ENCODE measurements around the gene CHMP4B. TPM values are rescaled to one million over a fixed set of nuclear protein-coding genes. Genes with fewer than 3 reads are reported as not detected.

Gene CHMP4B
- total RNA-seq, 2 donors from 2014 or later: 75.7 to 85.8 TPM

GRCh38 chr20:33832103-33832804 is 21.1 kb downstream of the CHMP4B start:
- WGBS: 30% methylated on average over 11 of the region's 11 CpGs
- peaks cover 16% of the 10 kb centered on the region for H3K4me1 ChIP-seq (replicated peaks)
- no peak overlapping the region for H3K27ac ChIP-seq
- no peaks in the 10 kb centered on the region for H3K9me3 ChIP-seq
- intact Hi-C loops (cut with DNase I): no loop called here
- DNase-seq (ENCODE audit: low spot score): no peak
- H3K36me3 ChIP-seq: no peaks in the 10 kb centered on the region
- no peaks in the 10 kb centered on the region for H3K27me3 ChIP-seq (replicated peaks; ENCODE audit: insufficient read depth)
- no peak for TF ChIP-seq CTCF (IDR thresholded peaks at IDR 0.05)
- no peak for TF ChIP-seq POLR2A (IDR thresholded peaks at IDR 0.05)
- no peak for TF ChIP-seq POLR2AphosphoS5 (IDR thresholded peaks at IDR 0.05)
- no peak overlapping the region for H3K4me3 ChIP-seq

- H3K4me3 ChIP-seq: no peak overlapping the region
- H3K36me3 ChIP-seq: no peaks in the 10 kb centered on the region
- TF ChIP-seq POLR2AphosphoS5 (IDR thresholded peaks at IDR 0.05) (no peak), CTCF (IDR thresholded peaks at IDR 0.05) (no peak), POLR2A (IDR thresholded peaks at IDR 0.05) (no peak)
- peaks cover 11% of the 10 kb centered on the region for H3K4me1 ChIP-seq (replicated peaks)
- no peaks in the 10 kb centered on the region for H3K27me3 ChIP-seq (replicated peaks; ENCODE audit: insufficient read depth)
- no peak for DNase-seq (ENCODE audit: low spot score)
- no peaks in the 10 kb centered on the region for H3K9me3 ChIP-seq
- 15% methylated on average over 1 of the region's 1 CpG for WGBS
- intact Hi-C loops (cut with DNase I): no loop called here
- H3K27ac ChIP-seq: no peak overlapping the region
These were observed 22.2 kb downstream of the CHMP4B start for GRCh38 chr20:33833333-33833732.

GRCh38 chr20:33835615-33836172 is 24.5 kb downstream of the CHMP4B start:
- 87% methylated on average over 9 of the region's 9 CpGs for WGBS
- TF ChIP-seq POLR2A (IDR thresholded peaks at IDR 0.05) (no peak), POLR2AphosphoS5 (IDR thresholded peaks at IDR 0.05) (no peak), CTCF (IDR thresholded peaks at IDR 0.05) (no peak)
- DNase-seq (ENCODE audit: low spot score): no peak
- Histone ChIP-seq H3K4me1 (replicated peaks) (peaks cover 11% of the 10 kb centered on the region), H3K4me3 (no peak overlapping the region), H3K27ac (no peak overlapping the region), H3K9me3 (no peaks in the 10 kb centered on the region), H3K27me3 (replicated peaks; ENCODE audit: insufficient read depth) (no peaks in the 10 kb centered on the region), H3K36me3 (no peaks in the 10 kb centered on the region)
- intact Hi-C loops (cut with DNase I): no loop called here

GRCh38 chr20:33836277-33836676 is 25.1 kb downstream of the CHMP4B start:
- no peak for DNase-seq (ENCODE audit: low spot score)
- TF ChIP-seq CTCF (IDR thresholded peaks at IDR 0.05) (no peak), POLR2A (IDR thresholded peaks at IDR 0.05) (no peak), POLR2AphosphoS5 (IDR thresholded peaks at IDR 0.05) (no peak)
- Histone ChIP-seq H3K9me3 (no peaks in the 10 kb centered on the region), H3K27ac (no peak overlapping the region), H3K27me3 (replicated peaks; ENCODE audit: insufficient read depth) (no peaks in the 10 kb centered on the region), H3K4me1 (replicated peaks) (peaks cover 11% of the 10 kb centered on the region), H3K36me3 (no peaks in the 10 kb centered on the region), H3K4me3 (no peak overlapping the region)
- WGBS: 88% methylated on average over 2 of the region's 2 CpGs
- intact Hi-C loops (cut with DNase I): no loop called here
